K562 (cell line): ENCODE measurements around the gene IL13. TPM values are rescaled to one million over a fixed set of nuclear protein-coding genes. Genes with fewer than 3 reads are reported as not detected.
A peak's percentile ranks its signal among the peaks of the same experiment; 100 is the strongest.

Experiments used
- CHD2 ChIP-seq: IDR thresholded peaks from 2 replicates; pipeline ENCODE4 v1.6.1; 2011; ENCODE audit warnings: low read depth, low read length
- EP300 ChIP-seq: IDR thresholded peaks from 2 replicates; pipeline ENCODE4 v1.6.1; 2012; ENCODE audit warnings: low read length, improper control_type of control experiment
- EWSR1 ChIP-seq: fragments of 450-650 bp; IDR thresholded peaks from 2 replicates; pipeline ENCODE4 v1.6.1; 2018; ENCODE audit warnings: borderline replicate concordance, mild to moderate bottlenecking, low read depth, moderate library complexity; ENCODE audit not compliant: partially characterized antibody
- GATAD2B ChIP-seq: fragments of 450-650 bp; IDR thresholded peaks from 2 replicates; pipeline ENCODE4 v1.6.1; 2017; ENCODE audit warnings: mild to moderate bottlenecking, borderline replicate concordance
- HDAC1 ChIP-seq, 2 experiments: fragments of 450-650 bp; IDR thresholded peaks; 2 replicates each; pipeline ENCODE4 v1.6.1; 2016 to 2017; ENCODE audit warnings: inconsistent platforms in 1 of 2, mild to moderate bottlenecking in 1 of 2, moderate library complexity in 1 of 2
- KLF10 ChIP-seq: fragments of 250-450 bp; sonication (Bioruptor Pico); IDR thresholded peaks from 2 replicates; pipeline ENCODE4 v1.6.1; 2021; ENCODE audit warnings: matching md5 sums
- NFXL1 ChIP-seq: fragments of 450-650 bp; formaldehyde crosslinking; IDR thresholded peaks from 2 replicates; pipeline ENCODE4 v1.4.0; 2021; ENCODE audit warnings: mild to moderate bottlenecking
- STAT5B ChIP-seq: fragments of 250-450 bp; sonication (Bioruptor Pico); IDR thresholded peaks from 2 replicates; pipeline ENCODE4 v1.8.0; 2021; ENCODE audit warnings: mild to moderate bottlenecking, inconsistent platforms
- TFAP4 ChIP-seq: sonication (generic); formaldehyde crosslinking; IDR thresholded peaks from 2 replicates; pipeline ENCODE4 v1.8.0; 2022; ENCODE audit warnings: missing genetic modification reagents, mild to moderate bottlenecking, moderate library complexity, borderline replicate concordance
- TRIM24 ChIP-seq, 2 experiments: fragments of 450-650 bp; IDR thresholded peaks; 2 replicates each; pipeline ENCODE4 v1.6.1; 2016
- TSHZ1 ChIP-seq: fragments of 250-450 bp; sonication (Bioruptor Pico); IDR thresholded peaks from 2 replicates; pipeline ENCODE4 v1.4.0; 2020; ENCODE audit warnings: mild to moderate bottlenecking, moderate library complexity
- ZNF23 ChIP-seq: fragments of 250-450 bp; sonication (Bioruptor Pico); IDR thresholded peaks from 2 replicates; pipeline ENCODE4 v1.4.0; 2020; ENCODE audit warnings: mild to moderate bottlenecking
- ZNF395 ChIP-seq: fragments of 200-800 bp; sonication (Bioruptor generic); IDR thresholded peaks from 2 replicates; pipeline ENCODE4 v1.6.1; 2017; ENCODE audit warnings: missing genetic modification characterization, missing compliant biosample characterization
- ZNF57 ChIP-seq: fragments of 450-650 bp; formaldehyde crosslinking; IDR thresholded peaks from 2 replicates; pipeline ENCODE4 v1.4.0; 2020; ENCODE audit warnings: mild to moderate bottlenecking, moderate library complexity
- ZSCAN29 ChIP-seq: fragments of 450-650 bp; IDR thresholded peaks from 2 replicates; pipeline ENCODE4 v1.6.1; 2017
- polyA plus RNA-seq, 8 experiments: library from polyadenylated mRNA; depleted of rRNA in 4 of 8; stranded (reverse) in 5 of 8; unstranded in 3 of 8; fragments of >200 nt; fragmentation: Nextera tagmentation in 2 of 8; fragmentation: Illumina TruSeq in 1 of 8; extraction: Ambion mirVana in 2 of 8; extraction: Trizol in 1 of 8; gene quantifications; 2 replicates each; pipeline versions ENCODE4 v1.2.1 to v1.2.3, GENCODE V29; 2011 to 2014; ENCODE audit warnings: inconsistent platforms in 1 of 8, missing spikeins in 1 of 8
- total RNA-seq, 7 experiments: library from RNA; depleted of rRNA in 6 of 7; stranded (reverse); fragments of >200 nt in 6 of 7; fragmentation: Illumina TruSeq in 2 of 7; extraction: Trizol in 2 of 7; gene quantifications; 2 replicates each; pipeline versions ENCODE4 v1.2.1 to v1.2.3, GENCODE V29; 2011 to 2021; ENCODE audit warnings: low replicate concordance in 1 of 7

Gene IL13
- total and polyA plus RNA-seq, 9 of the 15 experiments (the other 6 are each of a cell fraction or from before 2014, with no cell fraction given): not detected

GRCh38 chr5:132666310-132667123, 8.5 kb downstream of the IL13 start (continued):
- peak; percentile 89 for TF ChIP-seq TSHZ1
- 0 out of 4 replicates have a peak, but pooled peaks of 1 of the 2 experiments have one; percentile 28 for TF ChIP-seq HDAC1 (IDR thresholded peaks at IDR 0.05)
- peak; percentile 26; the same call in 1 of the 2 replicates for TF ChIP-seq EP300
- TF ChIP-seq GATAD2B: no peak
- TF ChIP-seq NFXL1: peak; percentile 93
- peak; percentile 92 for TF ChIP-seq TFAP4 (CRISPR knock-in tag)
- no peak for TF ChIP-seq KLF10 (CRISPR knock-in tag)
- no peak for TF ChIP-seq ZSCAN29
- no peak for TF ChIP-seq TRIM24 (IDR thresholded peaks at IDR 0.05)
- TF ChIP-seq EWSR1: no peak
- TF ChIP-seq CHD2: peak; percentile 31; the same call in 1 of the 2 replicates
- peak; percentile 80 for TF ChIP-seq STAT5B (CRISPR knock-in tag)
- TF ChIP-seq ZNF57 (CRISPR knock-in tag): peak; percentile 92
- TF ChIP-seq ZNF23: peak; percentile 86
- TF ChIP-seq ZNF395 (CRISPR knock-in tag): peak; percentile 98
